Adrenal gland (tissue), 5 donors: ENCODE data around the gene MLANA.

Experiments
- CTCF ChIP-seq, 6 experiments: fragments of 450-650 bp in 4 of 6; fragments of 200-600 bp in 2 of 6; sonication (generic) in 1 of 6; IDR thresholded peaks; 1 replicate in 5 of 6; 2 replicates in 1 of 6; pipeline versions ENCODE4 v1.5.1 to v1.8.0; 2016 to 2021; ENCODE audit warnings: antibody characterized with exemption in 6 of 6, mild to moderate bottlenecking in 2 of 6, moderate library complexity in 1 of 6
- POLR2A ChIP-seq, 2 donors: fragments of 450-650 bp; IDR thresholded peaks; one replicate each; pipeline ENCODE4 v1.6.1; 2017; ENCODE audit warnings: antibody characterized with exemption in 2 of 2, mild to moderate bottlenecking in 2 of 2, moderate library complexity in 1 of 2
- donor health status: DM: no; HTN: no; CAD: no.

- TF ChIP-seq POLR2A (IDR thresholded peaks at IDR 0.05) (no peak), CTCF (IDR thresholded peaks at IDR 0.05) (no peak)
These were observed 17.2 kb upstream of the MLANA start for GRCh38 chr9:5873439-5873838.
